NCI-H2171 treated with DMSO at 0.1 percent for 48 hours (cell line): ENCODE results near the gene ACE.
"Not testable (repeated sequence)": the region's sequence is repeated elsewhere in the genome, so short reads cannot be mapped to it uniquely, and the experiment has no call there.

Source experiments
- DNase-seq: peaks from one replicate; lab custom pipeline; 2025; lab: John Stamatoyannopoulos, UW

ACE gene

GRCh38 chr17:63444457-63444856 is 32.4 kb upstream of the ACE start:
- no peak for DNase-seq

GRCh38 chr17:63445065-63445464 is 31.8 kb upstream of the ACE start:
- DNase-seq, result no peak

- peak; percentile 56 for DNase-seq
These were observed 31.3 kb upstream of the ACE start for GRCh38 chr17:63445571-63445953.

- DNase-seq, result peak; percentile 71
These were observed 30.7 kb upstream of the ACE start, which contains the start of gene CYB561 for GRCh38 chr17:63445954-63446752. Gene CYB561, minus strand, starts transcription at chr17:63446306. Its CDS starts 8,759 bp downstream, at chr17:63437547.

- DNase-seq, result peak; percentile 66
These were observed 29.9 kb upstream of the ACE start for GRCh38 chr17:63446753-63447470.

- DNase-seq, result no peak
These were observed 29.3 kb upstream of the ACE start for GRCh38 chr17:63447471-63448009.

- DNase-seq, result no peak
These were observed 28.2 kb upstream of the ACE start for GRCh38 chr17:63448655-63449054.

- no peak for DNase-seq
These were observed 26.3 kb upstream of the ACE start for GRCh38 chr17:63450551-63450950.

GRCh38 chr17:63451150-63451549 is 25.7 kb upstream of the ACE start:
- DNase-seq, result no peak

- DNase-seq, result no peak
These were observed 24.6 kb upstream of the ACE start for GRCh38 chr17:63452046-63452961.

- DNase-seq, result no peak
These were observed 23.8 kb upstream of the ACE start for GRCh38 chr17:63452962-63453551.

- not testable (repeated sequence) for DNase-seq
These were observed 22.5 kb upstream of the ACE start for GRCh38 chr17:63454357-63454756.

- DNase-seq, result no peak
These were observed 21.9 kb upstream of the ACE start for GRCh38 chr17:63454915-63455314.

GRCh38 chr17:63455417-63455816 is 21.4 kb upstream of the ACE start:
- DNase-seq, result no peak

GRCh38 chr17:63458478-63458877 is 18.4 kb upstream of the ACE start:
- DNase-seq, result no peak

GRCh38 chr17:63460018-63460417 is 16.8 kb upstream of the ACE start:
- no peak for DNase-seq

- no peak for DNase-seq
These were observed 13.1 kb upstream of the ACE start for GRCh38 chr17:63463771-63464170.

- no peak for DNase-seq
These were observed 12.1 kb upstream of the ACE start for GRCh38 chr17:63464691-63465236.

GRCh38 chr17:63468099-63468498 is 8.8 kb upstream of the ACE start:
- not testable (repeated sequence) for DNase-seq

- DNase-seq, result no peak
These were observed 2.7 kb upstream of the ACE start for GRCh38 chr17:63474174-63474573.
